Measurements from ENCODE around the gene FRMPD1.

Gene FRMPD1

DNA sequence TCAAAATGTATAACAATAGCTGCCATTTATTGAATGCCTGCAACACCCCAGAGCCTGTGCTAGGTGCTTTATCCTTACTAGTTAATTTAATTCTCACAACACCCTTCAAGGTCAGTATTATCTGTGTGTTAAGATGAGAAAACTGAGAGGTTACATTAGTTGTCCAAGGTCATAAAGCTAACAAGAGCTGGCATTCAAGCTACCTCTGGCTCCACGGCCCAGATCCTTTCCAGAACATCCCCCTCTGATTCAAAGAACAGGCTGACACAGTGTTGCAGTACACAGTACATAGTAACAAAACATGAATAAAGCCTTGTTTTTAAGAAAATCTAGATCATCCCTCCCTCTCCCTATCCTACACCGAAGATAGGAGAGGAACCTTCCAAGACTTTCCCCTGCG is 9.4 kb upstream of the FRMPD1 start:
- TF ChIP-seq EP300 (IDR thresholded peaks at IDR 0.05; ENCODE audit: borderline replicate concordance) (no peak), TCF12 (IDR thresholded peaks at IDR 0.05; ENCODE audit: low read depth) (no peak), EGR1 (IDR thresholded peaks at IDR 0.05) (no peak), CEBPB (IDR thresholded peaks at IDR 0.05) (no peak), TAF1 (IDR thresholded peaks at IDR 0.05; ENCODE audit: low read depth) (no peak), RAD21 (IDR thresholded peaks at IDR 0.05; ENCODE audit: low read depth) (no peak), ZBTB7A (IDR thresholded peaks at IDR 0.05; ENCODE audit: low read depth) (no peak), NFIC (IDR thresholded peaks at IDR 0.05) (no peak), YY1 (IDR thresholded peaks at IDR 0.05; ENCODE audit: low read depth) (no peak), FOXM1 (IDR thresholded peaks at IDR 0.05; ENCODE audit: borderline replicate concordance, low read depth) (no peak), CREB1 (IDR thresholded peaks at IDR 0.05; ENCODE audit: low read depth) (no peak), TEAD4 (IDR thresholded peaks at IDR 0.05) (no peak)
- TF ChIP-seq, protein P1, sequence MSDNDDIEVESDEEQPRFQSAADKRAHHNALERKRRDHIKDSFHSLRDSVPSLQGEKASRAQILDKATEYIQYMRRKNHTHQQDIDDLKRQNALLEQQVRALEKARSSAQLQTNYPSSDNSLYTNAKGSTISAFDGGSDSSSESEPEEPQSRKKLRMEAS (IDR thresholded peaks at IDR 0.05): no peak
- TF ChIP-seq, protein P2, sequence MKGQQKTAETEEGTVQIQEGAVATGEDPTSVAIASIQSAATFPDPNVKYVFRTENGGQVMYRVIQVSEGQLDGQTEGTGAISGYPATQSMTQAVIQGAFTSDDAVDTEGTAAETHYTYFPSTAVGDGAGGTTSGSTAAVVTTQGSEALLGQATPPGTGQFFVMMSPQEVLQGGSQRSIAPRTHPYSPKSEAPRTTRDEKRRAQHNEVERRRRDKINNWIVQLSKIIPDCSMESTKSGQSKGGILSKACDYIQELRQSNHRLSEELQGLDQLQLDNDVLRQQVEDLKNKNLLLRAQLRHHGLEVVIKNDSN (IDR thresholded peaks at IDR 0.05): no peak
- TF ChIP-seq, protein P3, sequence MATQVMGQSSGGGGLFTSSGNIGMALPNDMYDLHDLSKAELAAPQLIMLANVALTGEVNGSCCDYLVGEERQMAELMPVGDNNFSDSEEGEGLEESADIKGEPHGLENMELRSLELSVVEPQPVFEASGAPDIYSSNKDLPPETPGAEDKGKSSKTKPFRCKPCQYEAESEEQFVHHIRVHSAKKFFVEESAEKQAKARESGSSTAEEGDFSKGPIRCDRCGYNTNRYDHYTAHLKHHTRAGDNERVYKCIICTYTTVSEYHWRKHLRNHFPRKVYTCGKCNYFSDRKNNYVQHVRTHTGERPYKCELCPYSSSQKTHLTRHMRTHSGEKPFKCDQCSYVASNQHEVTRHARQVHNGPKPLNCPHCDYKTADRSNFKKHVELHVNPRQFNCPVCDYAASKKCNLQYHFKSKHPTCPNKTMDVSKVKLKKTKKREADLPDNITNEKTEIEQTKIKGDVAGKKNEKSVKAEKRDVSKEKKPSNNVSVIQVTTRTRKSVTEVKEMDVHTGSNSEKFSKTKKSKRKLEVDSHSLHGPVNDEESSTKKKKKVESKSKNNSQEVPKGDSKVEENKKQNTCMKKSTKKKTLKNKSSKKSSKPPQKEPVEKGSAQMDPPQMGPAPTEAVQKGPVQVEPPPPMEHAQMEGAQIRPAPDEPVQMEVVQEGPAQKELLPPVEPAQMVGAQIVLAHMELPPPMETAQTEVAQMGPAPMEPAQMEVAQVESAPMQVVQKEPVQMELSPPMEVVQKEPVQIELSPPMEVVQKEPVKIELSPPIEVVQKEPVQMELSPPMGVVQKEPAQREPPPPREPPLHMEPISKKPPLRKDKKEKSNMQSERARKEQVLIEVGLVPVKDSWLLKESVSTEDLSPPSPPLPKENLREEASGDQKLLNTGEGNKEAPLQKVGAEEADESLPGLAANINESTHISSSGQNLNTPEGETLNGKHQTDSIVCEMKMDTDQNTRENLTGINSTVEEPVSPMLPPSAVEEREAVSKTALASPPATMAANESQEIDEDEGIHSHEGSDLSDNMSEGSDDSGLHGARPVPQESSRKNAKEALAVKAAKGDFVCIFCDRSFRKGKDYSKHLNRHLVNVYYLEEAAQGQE (IDR thresholded peaks at IDR 0.05; ENCODE audit: low read depth): no peak

DNA sequence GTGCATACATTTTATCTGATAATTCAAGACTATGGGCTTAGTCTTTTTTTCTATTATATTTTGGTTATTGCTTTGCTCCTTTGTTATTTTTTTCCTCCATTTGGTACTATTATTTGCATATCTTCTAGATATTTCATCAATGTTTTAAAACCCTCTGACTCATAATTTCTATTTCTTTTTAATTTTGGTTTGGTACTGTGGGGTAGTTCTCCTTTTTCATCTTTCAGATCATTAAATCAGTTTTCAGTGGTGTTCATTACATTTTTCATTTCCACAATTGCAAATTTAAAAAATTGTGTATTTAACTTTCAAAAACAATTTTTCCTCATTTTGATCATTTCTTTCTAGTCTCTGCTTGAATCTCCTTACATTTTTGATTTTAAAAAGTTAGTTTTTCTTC is 7.5 kb upstream of the FRMPD1 start:
- TF ChIP-seq NFIC (IDR thresholded peaks at IDR 0.05) (no peak), RAD21 (IDR thresholded peaks at IDR 0.05; ENCODE audit: low read depth) (no peak), TAF1 (IDR thresholded peaks at IDR 0.05; ENCODE audit: low read depth) (no peak)
- TF ChIP-seq, protein P3 (IDR thresholded peaks at IDR 0.05; ENCODE audit: low read depth): no peak

DNA sequence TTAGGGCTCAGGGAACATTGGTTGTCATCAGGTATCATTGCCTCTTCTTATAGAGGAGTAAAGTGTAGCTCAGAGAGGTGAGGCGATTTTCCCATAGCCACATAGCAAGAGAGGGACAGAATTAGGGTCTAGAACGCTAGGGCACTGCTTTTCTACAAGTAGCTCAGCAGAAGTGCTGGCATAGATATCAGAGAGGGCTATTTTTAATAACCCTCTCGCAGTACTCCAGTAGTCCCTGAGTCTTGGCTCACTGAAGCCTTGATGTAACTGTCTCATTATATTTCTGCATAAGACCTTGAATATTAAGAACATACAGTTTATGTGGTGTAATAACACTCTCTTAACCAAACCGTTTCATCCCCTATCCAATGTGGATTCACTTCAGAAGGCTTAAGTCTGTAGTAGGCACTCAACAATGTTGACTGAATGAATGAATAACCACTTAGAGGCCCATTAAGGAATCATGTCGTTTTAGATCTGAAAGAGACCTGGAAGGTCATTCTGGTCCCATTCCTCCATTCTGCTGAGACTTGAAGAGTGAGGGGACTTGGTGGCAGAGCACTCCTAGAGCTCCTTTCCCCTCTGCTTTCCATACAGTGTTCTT is 4.7 kb upstream of the FRMPD1 start:
- no peak for TF ChIP-seq TAF1 (IDR thresholded peaks at IDR 0.05; ENCODE audit: low read depth)
- no peak for TF ChIP-seq TEAD4 (IDR thresholded peaks at IDR 0.05)
- TF ChIP-seq CEBPB (IDR thresholded peaks at IDR 0.05): no peak
- TF ChIP-seq YY1 (IDR thresholded peaks at IDR 0.05; ENCODE audit: low read depth): no peak
- no peak for TF ChIP-seq FOXM1 (IDR thresholded peaks at IDR 0.05; ENCODE audit: borderline replicate concordance, low read depth)
- no peak for TF ChIP-seq EGR1 (IDR thresholded peaks at IDR 0.05)
- TF ChIP-seq, protein P3 (IDR thresholded peaks at IDR 0.05; ENCODE audit: low read depth): no peak
- no peak for TF ChIP-seq RAD21 (IDR thresholded peaks at IDR 0.05; ENCODE audit: low read depth)
- TF ChIP-seq TCF12 (IDR thresholded peaks at IDR 0.05; ENCODE audit: low read depth): no peak
- TF ChIP-seq NFIC (IDR thresholded peaks at IDR 0.05): no peak
- no peak for TF ChIP-seq ZBTB7A (IDR thresholded peaks at IDR 0.05; ENCODE audit: low read depth)
- TF ChIP-seq EP300 (IDR thresholded peaks at IDR 0.05; ENCODE audit: borderline replicate concordance): no peak
- TF ChIP-seq, protein P1 (IDR thresholded peaks at IDR 0.05): no peak
- TF ChIP-seq, protein P2 (IDR thresholded peaks at IDR 0.05): no peak
- no peak for TF ChIP-seq CREB1 (IDR thresholded peaks at IDR 0.05; ENCODE audit: low read depth)

DNA sequence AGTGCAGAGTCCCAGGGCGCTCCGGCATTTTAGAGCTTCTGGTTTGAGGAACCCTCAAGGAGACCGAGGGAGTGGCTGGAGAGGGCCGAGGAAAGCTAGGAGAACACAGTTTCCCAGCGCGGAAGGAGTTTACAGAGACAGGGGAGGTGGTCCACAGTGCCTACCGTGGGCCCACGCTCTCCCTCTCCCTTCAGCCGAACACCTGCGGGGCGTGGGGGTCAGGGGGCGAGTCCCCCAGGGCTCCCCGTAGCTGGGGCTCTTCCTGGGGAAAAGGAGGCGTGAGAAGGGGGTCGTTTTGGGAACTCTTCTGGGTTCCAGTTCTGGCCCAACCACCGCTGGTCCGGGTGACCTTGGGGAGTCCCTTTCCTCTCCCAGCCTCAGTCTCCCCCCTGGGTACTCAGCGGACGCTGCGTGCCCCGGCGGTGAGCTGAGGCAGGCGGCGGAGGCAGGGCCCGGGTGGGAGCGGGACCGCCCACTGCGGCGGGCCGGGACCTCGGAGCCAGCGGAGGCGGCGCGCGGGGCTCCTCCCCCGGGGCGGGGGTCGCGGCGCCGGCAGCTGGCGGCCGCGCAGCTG is 368 bp upstream of the FRMPD1 start:
- TF ChIP-seq EP300 (IDR thresholded peaks at IDR 0.05; ENCODE audit: borderline replicate concordance) (no peak), YY1 (IDR thresholded peaks at IDR 0.05; ENCODE audit: low read depth) (no peak), TAF1 (IDR thresholded peaks at IDR 0.05; ENCODE audit: low read depth) (no peak), ZBTB7A (IDR thresholded peaks at IDR 0.05; ENCODE audit: low read depth) (no peak)
- TF ChIP-seq, protein P1 (IDR thresholded peaks at IDR 0.05): no peak
